SHP77 treated with DMSO at 0.1 percent for 48 hours (cell line): ENCODE data around the gene PAK1IP1.
"Not testable (repeated sequence)": the region's sequence is repeated elsewhere in the genome, so short reads cannot be mapped to it uniquely, and the experiment has no call there.

ENCODE experiments used
- DNase-seq: peaks from one replicate; lab custom pipeline; 2025; lab: John Stamatoyannopoulos, UW

The PAK1IP1 gene

DNA sequence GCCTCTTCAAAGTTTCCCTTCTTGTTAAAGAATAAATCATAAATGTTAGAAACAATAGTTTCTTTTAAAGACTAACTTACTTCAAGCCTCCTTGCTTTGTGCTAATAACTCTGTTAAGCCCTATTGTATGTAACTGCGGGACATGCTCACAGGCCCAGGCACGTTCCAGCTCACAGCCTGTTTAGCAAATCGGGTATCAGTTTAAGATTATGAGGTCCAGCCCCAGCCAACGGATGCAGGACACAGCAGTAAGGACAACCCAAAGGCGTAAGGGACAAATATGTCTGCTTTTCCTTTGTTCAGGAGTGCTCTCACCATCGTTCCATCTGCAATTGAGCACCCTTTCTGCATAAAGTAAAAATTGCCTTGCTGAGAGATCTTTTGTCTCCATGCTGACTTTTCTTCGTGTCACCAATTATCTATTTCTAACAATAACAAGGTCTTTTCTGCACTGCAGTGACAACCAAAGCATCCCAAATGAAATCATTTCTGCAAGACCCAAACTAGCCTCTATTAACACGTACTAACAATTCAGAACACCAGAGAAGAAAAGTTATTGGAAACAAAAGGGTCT is 1.7 kb upstream of the PAK1IP1 start:
- DNase-seq, result no peak

DNA sequence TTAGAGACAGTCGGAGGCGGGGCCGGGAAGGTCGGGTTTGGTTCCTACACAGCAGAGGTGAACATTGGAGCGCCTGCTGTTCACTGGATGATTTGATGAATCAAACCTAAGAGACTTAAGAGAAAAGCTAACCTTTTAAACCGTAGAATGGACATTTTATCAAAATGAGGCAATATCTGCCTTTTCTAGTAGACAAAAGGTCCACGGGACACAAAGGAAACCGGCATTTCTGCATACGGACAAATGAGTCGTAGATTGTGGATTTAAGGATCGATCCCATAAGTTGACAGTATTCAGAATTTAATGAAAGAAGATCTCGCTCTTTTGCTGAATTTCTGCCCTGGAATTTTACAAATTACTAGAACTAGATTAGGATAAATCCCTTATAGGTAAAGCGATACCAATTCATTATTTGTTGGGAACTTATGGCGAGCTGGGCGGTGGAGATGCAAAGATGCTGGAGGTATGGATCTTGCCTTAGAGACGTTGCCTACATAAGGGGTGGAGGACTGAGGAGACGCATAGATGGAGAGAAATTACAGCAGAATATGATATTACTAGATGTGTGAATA is 400 bp downstream of the PAK1IP1 start:
- DNase-seq, result no peak

DNA sequence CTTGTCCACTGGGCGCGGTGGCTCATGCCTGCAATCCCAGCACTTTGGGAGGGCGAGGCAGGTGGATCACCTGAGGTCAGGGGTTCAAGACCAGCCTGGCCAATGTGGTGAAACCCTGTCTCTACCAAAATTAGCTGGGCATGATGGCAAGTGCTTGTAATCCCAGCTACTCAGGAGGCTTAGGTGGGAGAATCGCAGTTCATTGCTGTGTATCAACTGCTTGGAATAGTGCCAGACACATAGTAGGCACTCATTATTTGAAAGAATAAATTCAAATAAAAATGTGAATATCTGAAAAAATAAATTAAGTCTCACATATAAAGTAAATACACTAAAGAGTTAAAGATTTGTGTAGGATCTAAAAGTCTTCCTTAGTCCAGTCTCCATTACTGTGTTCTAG is 1.9 kb downstream of the PAK1IP1 start:
- DNase-seq, result no peak

DNA sequence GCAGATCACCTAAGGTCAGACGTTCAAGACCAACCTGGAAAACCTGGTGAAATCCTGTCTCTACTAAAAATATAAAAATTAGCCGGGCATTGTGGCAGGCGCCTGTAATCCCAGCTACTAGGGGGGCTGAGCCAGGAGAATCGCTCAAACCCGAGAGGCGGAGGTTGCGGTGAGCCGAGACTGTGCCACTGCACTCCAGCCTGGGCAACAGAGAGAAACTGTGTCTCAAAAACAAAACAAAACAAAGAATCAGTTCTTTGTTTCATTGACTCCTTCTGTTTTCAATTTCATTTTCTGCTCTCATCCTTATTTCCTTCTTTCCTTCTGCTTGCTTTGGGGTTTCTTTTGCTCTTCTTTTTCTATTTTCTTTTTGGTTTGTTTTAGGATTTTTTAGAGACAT is 19.2 kb downstream of the PAK1IP1 start:
- DNase-seq, result no peak

DNA sequence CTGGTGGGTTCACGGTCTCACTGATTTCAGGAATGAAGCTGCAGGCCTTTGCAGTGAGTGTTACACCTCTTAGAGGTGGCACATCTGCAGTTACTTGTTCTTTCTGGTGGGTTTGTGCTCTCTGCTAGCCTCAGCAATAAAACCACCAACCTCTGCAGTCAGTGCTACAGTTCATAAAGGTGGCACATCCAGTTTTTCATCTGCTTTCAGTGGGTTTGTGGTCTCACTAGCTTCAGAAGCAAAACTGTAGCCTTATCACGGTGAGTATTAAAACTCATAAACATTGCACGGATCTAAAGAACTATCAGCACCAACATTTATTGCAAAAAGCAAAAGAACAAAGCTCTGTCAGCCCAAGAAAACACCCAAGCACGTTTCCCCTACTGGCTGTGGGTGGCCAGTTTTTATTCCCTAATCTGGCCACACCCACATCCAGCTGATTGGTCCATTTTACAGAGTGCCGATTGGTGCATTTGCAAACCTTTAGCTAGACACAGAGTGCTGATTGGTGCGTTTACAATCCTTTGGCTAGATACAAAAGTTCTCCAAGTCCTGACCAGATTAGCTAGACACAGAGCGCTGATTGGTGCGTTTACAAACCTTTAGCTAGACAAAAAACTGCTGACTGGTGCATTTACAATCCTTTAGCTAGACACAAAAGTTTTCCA is 24.7 kb downstream of the PAK1IP1 start:
- DNase-seq, result no peak

DNA sequence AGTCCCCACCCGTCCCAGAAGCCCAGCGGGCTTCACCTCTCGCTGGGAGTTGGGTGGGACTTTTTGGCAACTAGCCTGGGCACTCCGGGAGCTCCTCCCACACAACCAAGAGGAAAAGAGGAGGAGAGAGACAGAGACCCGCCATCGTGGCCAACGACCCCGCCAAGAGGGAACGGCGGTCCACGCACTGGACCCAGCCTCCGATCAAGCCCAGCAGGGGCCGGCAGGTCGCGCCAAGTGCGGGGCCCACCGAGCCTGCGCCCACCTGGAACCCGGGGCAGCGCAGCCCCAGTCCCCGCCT is 25.1 kb downstream of the PAK1IP1 start:
- no peak for DNase-seq

DNA sequence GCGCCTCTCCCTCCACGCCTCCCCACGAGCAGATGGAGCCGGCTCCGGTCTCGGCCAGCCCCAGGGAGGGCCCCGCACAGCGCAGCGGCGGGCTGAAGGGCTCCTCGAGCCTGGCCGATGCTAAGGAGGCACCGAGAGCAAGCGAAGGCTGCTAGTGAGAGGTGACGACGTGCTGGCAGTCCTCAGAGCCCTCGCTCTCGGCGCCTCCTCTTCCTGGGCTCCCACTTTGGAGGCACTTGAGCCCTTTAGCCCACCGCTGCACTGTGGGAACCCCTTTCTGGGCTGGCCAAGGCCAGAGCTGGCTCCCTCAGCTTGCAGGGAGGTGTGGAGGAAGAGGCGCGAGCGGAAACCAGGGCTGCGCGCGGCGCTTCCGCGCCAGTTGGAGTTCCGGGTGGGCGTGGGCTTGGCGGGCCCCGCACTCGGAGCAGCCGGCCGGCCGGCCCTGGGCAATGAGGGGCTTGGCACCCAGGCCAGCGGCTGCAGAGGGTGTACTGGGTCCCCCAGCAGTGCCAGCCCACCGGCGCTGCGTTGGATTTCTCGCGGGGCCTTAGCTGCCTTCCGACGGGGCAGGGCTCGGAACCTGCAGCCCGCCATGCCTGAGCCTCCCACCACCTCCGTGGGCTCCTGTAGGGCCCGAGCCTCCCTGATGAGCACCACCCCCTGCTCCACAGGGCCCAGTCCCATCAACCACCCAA is 25.6 kb downstream of the PAK1IP1 start:
- DNase-seq, result no peak

DNA sequence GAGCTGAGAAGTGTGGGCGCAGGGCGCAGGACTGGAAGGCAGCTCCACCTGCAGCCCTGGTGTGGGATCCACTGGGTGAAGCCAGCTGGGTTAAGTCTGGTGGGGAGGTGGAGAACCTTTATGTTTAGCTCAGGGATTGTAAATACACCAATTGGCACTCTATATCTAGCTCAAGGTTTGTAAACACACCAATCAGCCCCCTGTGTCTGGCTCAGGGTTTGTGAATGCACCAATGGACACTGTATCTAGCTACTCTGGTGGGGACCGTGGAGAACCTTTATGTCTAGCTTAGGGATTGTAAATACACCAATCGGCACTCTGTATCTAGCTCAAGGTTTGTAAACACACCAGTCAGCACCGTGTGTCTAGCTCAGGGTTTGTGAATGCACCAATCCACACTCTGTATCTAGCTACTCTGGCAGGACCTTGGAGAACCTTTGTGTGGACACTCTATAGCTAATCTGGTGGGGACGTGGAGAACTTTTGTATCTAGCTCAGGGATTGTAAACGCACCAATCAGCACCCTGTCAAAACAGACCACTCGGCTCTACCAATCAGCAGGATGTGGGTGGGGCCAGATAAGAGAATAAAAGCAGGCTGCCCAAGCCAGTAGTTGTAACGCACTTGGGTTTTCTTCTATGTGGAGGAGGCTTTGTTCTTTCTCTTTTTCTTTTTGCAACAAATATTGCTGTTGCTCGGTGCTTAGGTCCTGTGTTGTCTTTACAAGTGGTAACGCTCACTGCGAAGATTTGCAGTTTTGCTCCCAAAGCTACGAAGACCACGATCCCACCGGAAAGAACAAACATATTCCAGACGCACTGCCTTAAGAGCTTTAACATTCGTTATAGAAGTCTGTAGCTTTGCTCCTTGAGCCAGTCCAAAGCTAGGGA is 26.4 kb downstream of the PAK1IP1 start:
- DNase-seq, result peak; percentile 78

DNA sequence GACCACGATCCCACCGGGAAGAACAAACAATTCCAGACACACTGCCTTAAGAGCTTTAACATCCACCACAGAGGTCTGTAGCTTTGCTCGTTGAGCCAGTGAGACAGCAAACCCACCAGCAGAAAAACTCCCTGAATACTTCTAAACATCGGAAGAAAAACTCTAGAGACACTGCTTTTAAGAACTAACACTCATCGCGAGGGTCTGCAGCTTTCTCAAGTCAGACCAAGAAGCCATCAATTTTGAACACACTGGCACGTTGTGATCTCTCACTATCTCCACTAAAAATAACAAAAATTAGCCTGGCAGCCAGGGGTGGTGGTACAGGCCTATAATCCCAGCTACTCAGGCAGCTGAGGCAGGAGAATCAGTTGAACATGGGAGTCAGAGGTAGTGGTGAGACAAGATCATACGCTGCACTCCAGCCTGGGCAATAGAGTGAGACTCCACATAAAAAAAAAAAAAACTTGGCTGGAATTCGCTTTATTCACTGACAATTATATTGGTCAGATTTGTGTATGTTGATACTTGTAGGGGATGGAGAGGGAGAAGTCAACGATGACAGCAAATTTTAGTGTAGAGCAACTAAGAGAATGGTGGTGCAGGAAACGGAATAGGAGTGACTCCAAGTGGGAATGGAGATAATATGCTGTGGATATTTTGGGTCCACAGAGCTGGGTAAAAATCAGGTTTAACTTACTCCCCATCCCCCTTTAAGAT is 27.2 kb downstream of the PAK1IP1 start:
- DNase-seq, result no peak

DNA sequence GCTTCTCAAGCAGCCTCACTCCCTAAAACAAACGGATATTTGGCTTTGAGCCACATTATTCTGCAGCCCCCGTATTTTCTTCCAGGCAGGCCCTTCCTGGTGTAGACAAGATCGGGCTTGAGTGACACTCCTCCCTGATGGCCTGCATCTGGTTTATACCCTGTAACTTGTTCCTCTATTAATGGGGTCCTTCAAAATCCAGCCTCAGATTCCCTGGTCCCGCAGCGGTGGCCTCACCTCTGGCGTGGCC is 27.7 kb downstream of the PAK1IP1 start:
- no peak for DNase-seq

DNA sequence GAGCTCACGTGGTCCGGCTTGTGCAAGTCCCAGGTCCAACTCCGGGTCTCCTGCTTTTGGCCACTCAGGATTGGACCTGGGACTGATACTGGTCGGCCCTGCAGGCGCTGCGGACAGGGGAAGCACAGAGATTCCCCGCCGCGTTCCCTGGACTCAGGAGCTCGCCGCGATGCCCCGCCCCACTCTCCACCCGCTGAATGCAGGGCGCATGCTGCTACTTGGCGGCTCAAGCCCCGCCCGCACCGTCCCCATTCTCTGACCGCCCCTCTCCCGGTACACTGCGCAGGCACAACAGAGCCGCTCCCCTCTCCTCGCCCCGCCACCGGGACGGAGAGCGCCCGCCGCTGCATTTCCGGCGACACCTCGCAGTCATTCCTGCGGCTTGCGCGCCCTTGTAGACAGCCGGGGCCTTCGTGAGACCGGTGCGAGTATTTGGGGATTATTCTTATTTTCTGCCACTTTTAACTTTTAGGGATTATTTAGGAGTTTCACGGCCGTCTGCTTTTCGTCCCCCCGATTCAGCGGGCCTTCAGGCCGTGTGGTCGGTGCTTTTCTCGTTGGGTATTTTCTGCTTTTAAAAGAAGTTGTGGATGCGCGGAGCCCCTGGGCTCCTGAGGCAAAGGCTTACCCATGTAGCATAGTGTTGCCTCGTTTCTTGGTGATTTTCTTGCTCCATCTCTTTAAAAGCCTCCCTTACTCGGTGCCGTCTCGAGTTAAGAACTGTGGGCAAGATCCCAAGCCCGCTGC is 28.2 kb downstream of the PAK1IP1 start, which contains the start of gene TMEM14C:
Gene TMEM14C, plus strand, starts transcription at position 251 of the 747 bp plus-strand sequence. CDS start 1,544 bp downstream, outside the sequence.
- peak; percentile 91 for DNase-seq

DNA sequence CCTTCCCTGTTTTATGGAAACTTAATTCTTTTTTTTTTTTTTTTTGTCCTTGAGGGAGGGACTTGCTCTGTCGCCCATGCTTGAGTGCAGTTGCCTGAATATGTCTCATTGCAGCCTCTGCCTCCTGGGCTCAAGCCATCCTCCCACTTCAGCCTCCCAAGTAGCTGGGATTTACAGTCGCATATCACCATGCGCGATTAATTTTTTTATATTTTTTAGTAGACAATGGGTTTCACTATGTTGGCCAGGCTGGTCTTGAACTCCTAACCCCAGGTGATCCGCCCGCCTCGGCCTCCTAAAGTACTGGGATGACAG is 28.8 kb downstream of the PAK1IP1 start:
- DNase-seq, result no peak

DNA sequence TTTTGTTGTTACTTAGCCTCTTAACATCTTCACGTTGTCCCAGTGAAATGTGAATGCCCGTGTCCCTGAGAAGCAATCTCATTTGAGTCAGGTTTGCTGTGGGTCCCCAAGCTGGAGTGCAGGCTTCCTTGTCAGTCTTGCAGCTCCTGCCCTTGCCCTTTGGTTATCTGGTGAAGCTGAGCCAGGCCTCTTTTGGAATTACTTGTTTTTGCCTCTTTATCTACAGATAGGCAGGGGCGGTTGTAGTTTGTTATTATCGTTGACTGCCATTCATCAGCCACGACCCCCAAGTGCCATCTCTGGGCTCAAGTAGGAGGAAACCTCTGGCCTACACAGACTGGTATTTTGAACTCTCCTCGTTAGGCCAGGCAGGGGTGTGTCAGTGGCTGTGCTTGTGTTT is 30.3 kb downstream of the PAK1IP1 start:
- DNase-seq, result no peak

DNA sequence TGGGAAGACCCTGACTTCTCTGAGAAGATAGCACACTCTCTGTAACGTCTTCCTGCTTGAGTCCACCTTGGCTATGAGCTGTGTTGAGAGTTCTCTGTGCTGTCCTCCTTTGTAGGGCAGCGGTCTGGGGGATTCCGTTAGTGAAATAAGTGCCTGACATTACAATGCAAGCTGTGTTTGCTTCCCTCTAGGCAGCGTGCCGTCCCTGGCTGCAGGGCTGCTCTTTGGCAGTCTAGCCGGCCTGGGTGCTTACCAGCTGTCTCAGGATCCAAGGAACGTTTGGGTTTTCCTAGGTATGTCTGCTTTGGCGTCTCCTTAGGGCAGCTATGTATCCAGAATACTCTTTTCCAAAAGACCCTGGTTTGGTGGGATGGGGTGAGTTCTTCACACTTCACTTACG is 30.9 kb downstream of the PAK1IP1 start:
- DNase-seq, result no peak

DNA sequence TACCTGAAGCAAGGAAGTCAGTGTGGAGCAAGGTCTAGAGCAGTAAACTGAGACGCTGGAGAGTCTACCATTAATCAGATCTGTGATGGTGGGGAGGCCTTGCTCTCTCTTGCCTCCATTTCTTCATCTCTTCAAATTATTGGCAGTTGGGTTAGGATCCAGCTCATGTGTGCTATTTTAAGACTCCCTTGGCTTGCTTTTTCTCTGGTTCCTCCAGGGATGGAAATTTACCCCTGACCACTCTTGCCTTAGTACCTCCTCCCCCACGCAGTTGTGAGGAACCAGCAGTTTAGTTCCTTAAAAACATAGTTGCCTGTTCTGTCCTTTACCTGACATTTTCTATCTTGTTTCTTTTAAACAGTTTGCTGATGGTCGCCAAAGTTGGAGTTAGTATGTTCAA is 35.5 kb downstream of the PAK1IP1 start:
- no peak for DNase-seq

DNA sequence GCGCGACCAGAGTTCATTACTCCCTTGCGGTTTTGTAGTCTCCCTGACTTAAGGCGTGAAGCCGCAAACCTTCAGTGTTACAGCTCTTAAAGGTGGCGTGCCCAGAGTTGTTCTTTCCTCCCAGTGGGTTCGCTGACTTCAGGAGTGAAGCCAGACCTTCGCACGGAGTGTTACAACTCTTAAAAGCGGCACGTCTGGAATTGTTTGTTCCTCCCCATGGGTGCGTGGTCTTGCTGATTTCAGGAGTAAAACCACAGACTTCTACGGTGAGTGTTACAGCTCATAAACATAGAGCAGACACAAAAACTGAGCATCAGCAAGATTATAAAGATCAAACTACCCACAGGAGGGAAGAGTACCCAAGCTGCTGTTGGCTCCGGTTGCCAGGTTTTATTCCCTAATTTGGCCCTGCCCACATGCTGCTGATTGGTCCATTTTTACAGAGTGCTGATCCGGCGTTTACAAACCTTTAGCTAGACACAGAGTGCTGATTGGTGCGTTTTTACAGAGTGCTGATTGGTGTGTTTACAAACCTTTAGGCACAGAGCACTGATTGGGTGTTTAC is 38.5 kb downstream of the PAK1IP1 start:
- no peak for DNase-seq

DNA sequence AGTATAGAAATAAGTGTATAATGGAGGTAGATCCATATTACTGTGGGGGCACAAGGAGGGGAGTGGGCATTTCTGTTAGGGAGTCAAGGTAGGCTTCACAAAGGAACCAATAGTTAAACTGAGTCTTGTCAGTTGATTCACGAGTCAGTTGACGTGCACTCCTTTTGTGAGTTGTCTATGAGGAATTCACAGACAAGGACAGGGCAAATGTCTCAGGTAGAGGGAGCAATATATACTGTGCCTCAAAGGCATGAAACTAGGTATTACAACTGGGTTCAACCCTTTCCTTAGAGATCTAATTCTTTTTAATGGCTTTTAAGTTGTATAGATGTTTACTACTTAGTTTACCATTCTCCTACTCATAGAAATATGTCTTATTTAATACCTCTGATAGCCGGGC is 39.1 kb downstream of the PAK1IP1 start:
- no peak for DNase-seq

DNA sequence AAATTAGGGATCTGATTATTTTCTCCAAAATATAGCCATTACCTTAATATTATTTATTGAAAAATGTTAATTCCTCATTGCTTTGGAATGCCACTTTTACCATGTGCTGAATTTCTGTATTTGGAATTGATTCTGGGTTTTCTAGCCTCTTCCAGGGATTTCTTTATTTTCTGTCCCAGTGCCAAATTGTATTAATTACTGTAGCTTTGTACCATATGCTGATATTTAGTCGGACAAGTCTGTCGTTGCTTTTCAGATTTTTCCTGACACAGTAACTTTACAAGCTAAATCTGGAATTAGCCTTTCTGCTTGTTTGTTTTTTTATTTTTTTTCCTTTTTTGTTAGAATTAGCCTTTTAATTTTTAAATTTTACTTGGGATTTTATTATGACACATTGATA is 42.0 kb downstream of the PAK1IP1 start:
- DNase-seq, result no peak

DNA sequence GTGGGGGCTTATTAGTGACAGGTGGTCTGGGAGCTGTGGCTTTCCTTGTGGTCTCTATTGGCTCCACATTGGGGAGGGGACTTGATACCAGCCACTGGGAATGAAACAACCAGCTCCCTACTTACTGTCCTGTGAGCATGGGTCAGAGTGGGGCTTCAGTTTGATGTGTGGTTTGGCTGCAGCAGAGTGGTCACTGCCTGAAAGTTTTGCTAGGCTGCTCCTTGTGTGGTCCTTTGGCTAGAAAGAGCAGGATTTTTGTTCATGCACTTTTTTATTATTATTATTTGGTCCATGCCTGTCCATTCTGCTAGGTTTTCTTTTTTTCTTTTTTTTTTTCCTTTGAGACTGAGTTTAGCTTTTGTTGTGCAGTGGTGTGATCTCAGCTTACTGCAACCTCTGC is 45.3 kb downstream of the PAK1IP1 start:
- DNase-seq, result no peak

DNA sequence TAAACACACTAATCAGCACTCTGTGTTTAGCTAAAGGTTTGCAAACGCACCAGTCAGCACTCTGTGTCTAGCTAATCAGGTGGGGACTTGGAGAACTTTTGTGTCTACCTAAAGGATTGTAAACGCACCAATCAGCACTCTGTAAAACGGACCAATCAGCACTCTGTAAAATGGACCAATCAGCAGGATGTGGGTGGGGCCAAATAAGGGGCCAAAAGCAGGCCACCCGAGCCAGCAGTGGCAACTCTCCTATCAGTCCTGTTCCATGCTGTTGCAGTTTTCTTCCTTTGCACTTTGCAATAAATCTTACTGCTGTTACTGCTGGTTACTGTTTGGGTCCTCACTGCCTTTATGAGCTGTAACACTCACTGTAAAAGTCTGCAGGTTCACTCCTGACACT is 46.9 kb downstream of the PAK1IP1 start:
- DNase-seq, result not testable (repeated sequence)

DNA sequence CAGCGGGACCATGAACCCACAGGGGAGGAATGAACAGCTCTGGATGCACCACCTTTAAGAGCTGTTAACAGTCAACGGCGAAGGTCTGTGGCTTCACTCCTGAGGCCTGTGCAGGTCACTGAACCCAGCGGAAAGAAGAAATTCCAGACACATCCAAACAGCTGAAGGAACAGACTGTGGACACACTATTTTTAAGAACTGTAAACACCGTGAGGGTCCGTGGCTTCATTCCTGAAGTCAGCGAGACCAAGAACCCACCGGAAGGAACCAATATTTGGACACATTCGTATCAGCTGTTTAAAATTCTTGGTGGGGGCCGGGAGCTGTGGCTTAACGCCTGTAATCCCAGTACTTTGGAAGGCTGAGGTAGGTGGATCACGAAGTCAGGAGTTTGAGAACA is 47.5 kb downstream of the PAK1IP1 start:
- no peak for DNase-seq
